ENCODE measurements around the gene TNFRSF13B. TPM values are rescaled to one million over a fixed set of nuclear protein-coding genes. Genes with fewer than 3 reads are reported as not detected.

The TNFRSF13B gene
- total RNA-seq, 3 donors from 2014 or later = 0.80 to 2.9 TPM; not detected in 1

- no peaks in the 10 kb centered on the region for H3K4me1 ChIP-seq
- H3K27me3 ChIP-seq = no peaks in the 10 kb centered on the region
- intact Hi-C loops (cut with DNase I; ENCODE audit: low total_unique reads) = no loop called here
Observed at GRCh38 chr17:16932156-16932555, 39.8 kb downstream of the TNFRSF13B start.

GRCh38 chr17:16931318-16932060 lies 40.4 kb downstream of the TNFRSF13B start:
- intact Hi-C loops (cut with DNase I; ENCODE audit: low total_unique reads) = no loop called here
- Histone ChIP-seq H3K27me3 (no peaks in the 10 kb centered on the region), H3K27ac (no peak overlapping the region), H3K4me1 (no peaks in the 10 kb centered on the region), H3K9me3 (no peaks in the 10 kb centered on the region), H3K36me3 (no peaks in the 10 kb centered on the region), H3K4me3 (no peak overlapping the region)
- no peak for TF ChIP-seq POLR2AphosphoS5 (IDR thresholded peaks at IDR 0.05)
- DNase-seq (ENCODE audit: low spot score in 2 of 2) = no peak

More at GRCh38 chr17:16932156-16932555, 39.8 kb downstream of the TNFRSF13B start:
- H3K9me3 ChIP-seq = no peaks in the 10 kb centered on the region
- H3K27ac ChIP-seq = no peak overlapping the region
- no peak overlapping the region for H3K4me3 ChIP-seq
- TF ChIP-seq CTCF (IDR thresholded peaks at IDR 0.05) (no peak), POLR2AphosphoS5 (IDR thresholded peaks at IDR 0.05) (no peak), POLR2A (IDR thresholded peaks at IDR 0.05) (no peak)
- DNase-seq (ENCODE audit: low spot score in 2 of 2) = no peak
- no peaks in the 10 kb centered on the region for H3K36me3 ChIP-seq

- intact Hi-C loops (cut with DNase I; ENCODE audit: low total_unique reads) = no loop called here
- Histone ChIP-seq H3K27ac (no peak overlapping the region), H3K36me3 (no peaks in the 10 kb centered on the region), H3K4me3 (no peak overlapping the region), H3K4me1 (no peaks in the 10 kb centered on the region), H3K9me3 (no peaks in the 10 kb centered on the region), H3K27me3 (no peaks in the 10 kb centered on the region)
- TF ChIP-seq CTCF (IDR thresholded peaks at IDR 0.05) (no peak), POLR2A (IDR thresholded peaks at IDR 0.05) (no peak), POLR2AphosphoS5 (IDR thresholded peaks at IDR 0.05) (no peak)
- DNase-seq (ENCODE audit: low spot score in 2 of 2) = no peak
Observed at GRCh38 chr17:16930571-16931317, 41.2 kb downstream of the TNFRSF13B start.

GRCh38 chr17:16929757-16930520 lies 42.0 kb downstream of the TNFRSF13B start:
- Histone ChIP-seq H3K4me1 (no peaks in the 10 kb centered on the region), H3K9me3 (no peaks in the 10 kb centered on the region), H3K4me3 (no peak overlapping the region), H3K27ac (no peak overlapping the region), H3K36me3 (no peaks in the 10 kb centered on the region), H3K27me3 (no peaks in the 10 kb centered on the region)
- intact Hi-C loops (cut with DNase I; ENCODE audit: low total_unique reads) = no loop called here
- TF ChIP-seq POLR2AphosphoS5 (IDR thresholded peaks at IDR 0.05) (no peak), POLR2A (IDR thresholded peaks at IDR 0.05) (no peak), CTCF (IDR thresholded peaks at IDR 0.05) (no peak)
- DNase-seq (ENCODE audit: low spot score in 2 of 2) = no peak

GRCh38 chr17:16929035-16929680 lies 42.8 kb downstream of the TNFRSF13B start:
- TF ChIP-seq CTCF (IDR thresholded peaks at IDR 0.05) = no peak
- TF ChIP-seq POLR2A (IDR thresholded peaks at IDR 0.05) = no peak
- no peak for TF ChIP-seq POLR2AphosphoS5 (IDR thresholded peaks at IDR 0.05)
- Histone ChIP-seq H3K4me1 (no peaks in the 10 kb centered on the region), H3K27me3 (no peaks in the 10 kb centered on the region), H3K36me3 (no peaks in the 10 kb centered on the region), H3K9me3 (no peaks in the 10 kb centered on the region), H3K27ac (no peak overlapping the region), H3K4me3 (no peak overlapping the region)
- intact Hi-C loops (cut with DNase I; ENCODE audit: low total_unique reads) = no loop called here
- no peak for DNase-seq (ENCODE audit: low spot score in 2 of 2)
